Muscle of arm (tissue), 12 donors: ENCODE results near the gene TPM1. TPM values are rescaled to one million over a fixed set of nuclear protein-coding genes. Genes with fewer than 3 reads are reported as not detected.

Experiments
- DNase-seq: peaks from one replicate; pipeline ENCODE4 v3.0.0-alpha.2; 2013
- polyA plus RNA-seq, 12 donors: library from polyadenylated mRNA; unstranded; fragments of 120-200 nt; gene quantifications; one replicate each; pipeline ENCODE4 v1.2.1, GENCODE V29; 2013; ENCODE audit not compliant: insufficient read length in 12 of 12

The TPM1 gene
- polyA plus RNA-seq, 12 donors: 1,610 to 7,782 (median 4,394) TPM

DNA sequence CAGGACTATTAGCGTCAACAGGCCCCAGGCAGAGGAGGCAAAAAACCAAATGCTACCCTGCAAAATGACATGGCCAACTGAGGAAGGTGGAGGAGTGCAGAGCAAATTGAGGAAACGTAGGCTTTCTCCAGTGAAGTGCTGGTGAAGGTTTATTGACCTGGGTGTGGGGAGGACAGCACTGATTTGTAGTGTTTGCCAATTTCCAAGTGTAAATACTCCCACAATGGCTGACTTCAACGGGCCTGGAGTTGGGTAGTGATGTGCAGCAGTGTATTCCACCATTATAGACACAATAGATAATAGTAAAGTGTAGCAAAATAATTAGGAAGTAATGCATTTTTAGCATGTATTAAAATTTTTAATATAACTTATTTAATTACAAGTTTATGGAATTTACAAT, 32.2 kb upstream of the TPM1 start:
- DNase-seq: no peak

DNA sequence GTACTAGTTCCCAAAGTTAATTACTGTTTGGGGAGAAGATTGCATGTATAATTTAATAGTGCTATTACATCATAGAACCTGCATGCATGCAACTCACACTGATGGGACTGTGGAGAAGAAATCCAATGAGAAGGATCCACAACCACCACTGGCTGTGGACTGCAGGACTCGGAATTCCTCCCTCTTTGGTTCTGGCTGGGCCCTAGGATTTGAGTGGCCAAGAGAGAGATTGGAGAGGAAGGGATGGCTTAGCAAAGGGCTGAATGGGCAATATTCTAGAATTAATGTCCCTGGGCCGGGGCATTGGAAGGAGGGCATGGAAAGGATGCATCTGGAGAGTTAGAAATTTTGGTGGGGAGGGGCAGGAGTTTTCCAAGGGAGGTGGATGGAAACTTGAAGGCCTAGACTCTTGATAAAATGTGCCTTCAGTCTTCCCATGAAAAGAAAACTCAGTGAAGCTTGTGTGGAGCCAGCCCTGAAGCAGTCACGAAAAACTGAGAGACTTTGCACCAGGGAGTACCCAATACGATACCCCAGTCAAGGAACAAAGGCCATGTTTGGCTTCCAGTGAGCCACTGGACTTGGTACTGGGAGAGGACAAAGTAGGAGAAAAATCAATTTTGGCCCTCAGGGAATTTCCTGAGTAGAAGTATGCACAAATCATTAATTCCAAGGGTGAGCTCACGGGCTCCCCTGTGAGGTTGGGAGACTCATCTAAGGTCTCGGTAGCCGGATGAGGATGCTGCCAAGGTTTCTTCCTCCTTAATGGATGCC, 31.4 kb upstream of the TPM1 start:
- DNase-seq: no peak

DNA sequence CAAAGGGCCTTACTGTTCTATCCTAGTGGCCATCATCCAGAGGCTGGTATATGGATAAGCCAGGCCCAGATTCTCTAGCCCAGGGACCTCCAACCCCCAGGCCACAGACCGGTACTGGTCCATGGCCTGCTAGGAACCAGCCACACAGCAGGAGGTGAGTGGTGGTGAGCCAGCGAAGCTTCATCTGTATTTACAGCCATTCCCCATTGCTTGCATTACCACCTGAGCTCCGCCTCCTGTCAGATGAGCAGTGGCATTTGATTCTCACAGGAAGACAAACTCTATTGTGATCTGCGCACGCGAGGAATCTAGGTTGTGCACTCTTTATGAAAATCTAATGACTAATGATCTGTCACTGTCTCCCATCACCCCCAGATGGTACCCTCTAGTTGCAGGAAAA, 30.1 kb upstream of the TPM1 start:
- DNase-seq: no peak

DNA sequence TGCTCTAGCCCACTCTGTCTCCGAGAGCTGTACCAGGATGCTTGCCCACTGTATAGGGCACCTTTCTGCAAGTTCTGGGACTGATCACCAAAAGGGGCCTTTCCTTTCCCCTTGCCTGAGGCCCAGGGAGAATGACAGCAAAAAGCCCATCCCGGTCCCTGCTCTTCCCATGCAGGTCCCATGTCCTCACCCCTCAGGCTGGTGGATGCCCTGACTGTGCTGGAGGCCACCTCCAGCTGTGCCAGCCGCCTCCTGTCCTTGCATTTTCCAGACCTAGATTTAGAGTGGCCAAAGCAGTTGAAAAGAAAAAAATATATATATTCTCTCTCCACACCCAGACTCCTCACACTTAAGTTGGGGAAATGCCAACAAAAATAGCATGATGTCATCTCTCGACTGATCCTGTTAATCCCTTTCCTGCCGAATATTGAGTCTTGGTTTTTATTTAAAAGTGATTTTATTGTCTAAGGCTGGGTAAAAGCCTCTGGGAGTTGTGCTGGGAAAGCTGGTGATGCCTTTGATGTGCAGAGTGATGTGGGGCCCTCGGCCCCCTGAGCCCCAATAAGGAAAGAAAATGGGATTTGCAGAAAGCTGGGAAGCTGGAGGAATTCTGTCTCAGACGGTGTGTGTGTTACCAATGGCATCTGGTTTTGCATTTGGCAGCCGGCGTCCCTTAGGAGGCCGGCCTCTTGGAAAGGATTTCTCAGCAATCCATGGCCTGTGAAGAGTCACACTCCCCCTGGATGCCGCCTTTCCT, 29.3 kb upstream of the TPM1 start:
- DNase-seq: peak; percentile 59

DNA sequence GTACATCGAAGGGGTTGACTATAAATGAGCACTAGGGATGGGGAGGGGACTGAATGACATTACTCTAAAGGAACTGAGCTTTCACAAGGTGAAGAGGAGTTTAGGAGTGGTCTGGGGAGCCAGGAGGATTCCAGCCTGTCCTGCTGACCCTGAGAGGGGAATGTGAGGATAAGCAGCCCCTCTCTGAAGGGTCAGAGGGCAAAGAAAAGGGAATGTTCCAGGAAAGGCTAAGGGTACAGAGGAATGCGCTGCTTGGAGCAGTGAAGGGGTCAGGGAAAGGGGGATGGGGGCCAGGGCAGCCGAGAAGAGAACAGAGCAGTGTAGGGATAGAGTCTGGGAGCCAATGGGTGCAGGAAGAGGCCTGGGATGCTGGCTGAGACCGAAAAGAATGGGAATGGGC, 28.0 kb upstream of the TPM1 start:
- DNase-seq: no peak

DNA sequence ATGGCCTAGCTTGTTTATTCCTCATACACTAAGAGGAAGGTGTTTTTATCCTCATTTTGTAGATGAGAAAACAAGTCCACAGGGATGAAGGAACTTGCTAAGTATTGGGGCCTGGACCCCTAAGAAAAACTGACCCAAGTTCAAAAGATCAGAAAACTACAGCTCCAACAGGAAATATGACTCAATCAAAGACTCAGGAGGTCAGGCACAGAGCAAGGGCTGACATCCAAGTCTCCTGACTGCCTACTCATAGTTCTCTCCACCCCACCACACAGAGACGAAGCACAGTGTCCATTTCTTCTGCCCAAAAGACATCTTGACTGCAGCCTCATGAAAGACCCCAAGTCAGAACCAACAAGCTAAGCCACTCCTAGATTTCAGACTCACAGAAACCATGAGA, 26.9 kb upstream of the TPM1 start:
- no peak for DNase-seq

DNA sequence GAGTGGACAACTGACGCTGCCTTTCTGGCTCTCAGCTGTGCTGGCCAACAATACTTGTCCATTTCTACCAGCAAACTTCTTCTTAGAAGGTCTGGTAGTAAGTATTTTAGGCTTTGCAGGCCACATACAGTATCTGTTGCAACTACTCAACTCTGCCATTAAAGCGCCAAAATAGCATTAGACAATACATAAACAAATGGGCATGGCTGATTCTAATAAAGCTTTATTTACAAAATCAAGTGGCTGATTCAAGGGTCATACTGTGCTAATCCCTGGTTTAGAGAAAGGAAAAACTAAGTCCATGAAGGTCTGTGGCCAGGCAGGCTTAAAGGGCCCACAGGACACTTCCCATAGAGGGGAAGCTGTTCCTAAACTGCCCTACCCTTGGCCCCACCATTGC, 26.3 kb upstream of the TPM1 start:
- DNase-seq: no peak

DNA sequence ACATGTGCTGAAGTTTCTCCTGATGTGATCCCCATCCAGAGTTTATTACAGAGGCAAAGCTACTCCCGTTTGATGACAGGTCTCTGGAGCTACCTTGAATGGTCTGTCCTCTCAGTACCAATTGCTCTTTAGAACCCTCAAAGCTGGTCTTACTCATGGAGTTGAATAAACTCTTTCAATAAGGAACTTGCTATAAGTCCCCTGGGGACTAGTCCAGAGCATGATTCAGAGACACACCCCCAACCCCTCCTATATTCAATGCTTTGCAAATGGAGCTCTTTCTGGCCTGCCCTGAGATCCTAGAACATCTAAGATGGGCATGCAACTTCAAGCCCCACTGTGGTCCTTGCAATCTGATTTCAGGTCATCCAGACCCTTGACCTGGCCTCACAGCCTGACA, 23.9 kb upstream of the TPM1 start:
- DNase-seq: no peak

DNA sequence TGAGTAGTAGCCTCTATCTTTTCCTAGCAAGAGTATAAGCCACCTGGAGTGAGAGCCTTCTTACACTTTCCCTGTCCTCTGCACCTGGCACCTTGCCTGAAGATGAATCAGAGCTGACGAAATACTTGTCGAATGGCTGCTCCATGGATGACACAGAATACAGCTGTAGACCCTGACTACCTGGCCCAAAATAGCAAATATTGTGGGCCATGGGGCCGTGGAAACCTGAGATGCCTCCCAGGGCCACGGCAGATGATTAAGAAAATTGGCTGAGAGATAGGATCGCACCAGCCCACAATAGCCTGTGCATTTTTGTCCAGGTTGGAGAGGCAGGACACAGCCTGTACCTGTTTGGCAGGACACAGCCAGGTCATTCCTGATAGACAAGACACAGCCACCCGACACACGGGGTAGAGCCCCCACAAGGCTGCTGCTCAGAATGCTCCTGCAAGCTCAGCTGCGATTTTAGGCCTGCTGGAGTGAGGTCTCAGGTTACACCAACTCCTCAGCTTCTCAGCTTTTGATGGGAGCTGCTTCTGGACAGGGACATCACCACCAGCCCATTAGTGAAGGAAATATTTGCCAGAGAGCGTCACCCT, 22.9 kb upstream of the TPM1 start:
- no peak for DNase-seq

DNA sequence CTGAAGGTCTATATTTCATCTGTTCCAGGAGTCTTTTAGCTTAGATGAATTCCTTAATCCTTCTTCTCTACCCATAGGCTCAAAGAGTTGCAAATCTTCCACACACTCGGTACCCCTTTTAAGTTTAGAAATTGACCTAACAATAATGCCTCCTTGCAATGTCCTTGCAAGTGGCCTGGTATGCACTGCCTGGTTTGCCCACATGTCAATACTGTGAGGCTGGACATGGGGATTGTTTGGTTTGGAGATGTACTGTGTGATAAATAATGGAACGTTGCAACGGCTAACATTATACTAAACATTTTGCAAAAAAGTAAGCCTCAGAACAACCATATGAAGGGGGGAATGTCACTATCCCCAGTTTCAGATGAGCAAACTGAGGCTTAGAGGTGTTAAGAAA, 22.4 kb upstream of the TPM1 start:
- no peak for DNase-seq

DNA sequence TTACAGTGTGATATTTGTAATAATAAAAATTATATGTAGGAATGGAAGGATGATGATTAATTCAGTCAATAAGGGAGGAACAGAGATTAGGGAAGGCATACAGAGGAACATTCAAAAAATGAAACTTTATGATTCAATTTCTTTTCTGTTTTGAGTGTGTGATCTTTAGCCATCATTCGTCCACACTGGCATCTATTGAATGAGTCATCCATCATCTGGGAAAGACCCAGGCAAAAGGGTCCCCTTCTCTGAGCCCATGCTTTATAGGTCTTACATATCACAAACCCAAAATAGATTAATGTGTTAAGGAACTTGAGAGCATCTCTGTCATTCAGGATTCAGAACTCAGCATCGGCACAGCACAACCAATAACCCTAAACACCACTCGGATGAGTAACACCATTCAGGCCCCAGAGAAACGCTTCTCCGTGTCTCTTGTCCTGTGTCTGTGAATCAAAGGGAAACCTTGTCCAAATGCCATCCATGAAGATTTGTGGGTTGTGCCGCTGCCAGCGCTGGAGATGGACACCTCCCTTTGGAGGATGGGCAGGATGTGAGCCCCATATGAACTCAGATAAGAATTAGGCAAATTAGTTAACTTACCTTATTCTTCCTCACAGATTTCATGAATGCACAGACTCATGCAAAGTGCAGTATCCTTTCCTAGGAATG, 21.7 kb upstream of the TPM1 start:
- no peak for DNase-seq

DNA sequence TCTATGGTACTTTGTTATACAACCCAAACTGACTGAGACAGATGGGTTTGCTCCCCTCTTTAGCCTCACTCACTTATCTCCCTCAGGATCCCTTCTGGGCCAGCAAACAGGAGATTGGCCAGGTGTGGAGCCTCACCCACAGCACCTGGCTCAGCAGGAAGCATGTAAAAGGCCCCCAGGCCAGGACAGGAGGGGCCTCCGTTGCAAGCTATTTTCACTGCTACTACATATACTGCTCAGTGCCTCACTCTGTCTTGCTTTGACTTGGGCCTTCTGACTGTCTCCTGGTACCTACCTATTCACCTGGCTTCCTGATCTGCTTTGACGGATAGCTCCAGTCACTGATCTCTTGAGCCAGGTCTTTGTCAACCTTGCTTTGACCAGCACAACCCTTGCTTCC, 20.4 kb upstream of the TPM1 start:
- no peak for DNase-seq

DNA sequence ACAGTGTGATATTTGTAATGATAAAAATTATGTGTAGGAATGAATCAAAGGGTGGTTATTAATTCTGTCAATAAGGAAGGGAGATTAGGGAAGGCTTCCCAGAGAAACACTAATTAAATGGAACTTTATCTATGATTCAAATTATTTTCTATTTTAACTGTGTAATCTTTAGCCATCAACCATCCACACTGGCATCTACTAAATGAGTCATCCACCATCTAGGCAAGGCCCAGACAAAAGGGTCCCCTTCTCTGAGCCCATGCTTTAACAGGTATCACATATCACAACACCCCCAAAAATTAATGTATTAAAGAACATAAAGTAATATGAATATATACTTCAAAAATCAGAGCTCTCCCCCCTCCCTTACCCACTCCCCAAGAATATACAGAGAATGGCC, 19.9 kb upstream of the TPM1 start:
- no peak for DNase-seq

DNA sequence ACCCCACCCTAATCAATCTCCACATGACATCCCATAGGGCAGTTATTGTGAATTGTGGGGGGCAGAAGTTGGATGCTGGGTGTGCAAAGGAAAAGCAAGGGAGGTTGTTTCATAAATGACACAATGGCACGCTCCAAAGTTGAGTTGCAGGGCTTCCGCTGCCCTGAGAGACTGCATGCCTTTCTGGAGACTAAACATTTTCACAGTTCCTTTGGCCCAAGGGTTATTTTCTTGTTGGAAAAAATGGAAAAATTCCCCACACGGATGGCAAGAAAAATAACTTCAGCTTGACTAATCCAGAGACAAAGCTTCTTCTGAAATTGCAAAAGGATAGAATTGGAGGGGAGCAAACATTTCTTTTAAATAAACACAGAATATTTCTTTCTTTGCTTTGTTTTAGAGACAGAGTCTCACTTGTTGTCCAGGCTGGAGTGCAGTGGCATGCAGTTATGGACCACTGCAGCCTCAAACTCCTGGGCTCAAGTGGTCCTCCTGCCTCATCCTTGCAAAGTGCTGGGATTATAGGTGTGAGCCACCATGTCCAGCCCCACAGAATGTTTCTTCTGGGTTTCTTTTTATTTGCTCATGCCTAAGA, 19.1 kb upstream of the TPM1 start:
- no peak for DNase-seq

DNA sequence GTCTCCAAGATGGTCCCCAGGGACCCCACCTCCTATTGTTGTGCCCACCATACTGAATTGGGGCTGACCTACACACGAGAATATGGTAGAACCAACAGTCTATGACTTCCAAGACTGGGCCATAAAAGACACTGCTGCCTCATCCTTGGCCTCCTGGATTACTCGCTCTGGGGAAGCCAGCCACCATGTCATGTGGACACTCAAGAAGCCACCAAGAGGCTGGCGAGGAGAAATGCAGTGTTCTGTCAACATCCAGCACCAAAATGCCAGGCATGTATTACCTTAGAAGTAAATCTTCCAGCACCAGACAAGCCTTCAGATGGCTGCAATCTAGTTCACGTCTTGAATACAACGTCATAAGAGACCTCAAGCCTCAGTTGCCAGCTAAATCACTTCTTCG, 17.1 kb upstream of the TPM1 start:
- DNase-seq: no peak

DNA sequence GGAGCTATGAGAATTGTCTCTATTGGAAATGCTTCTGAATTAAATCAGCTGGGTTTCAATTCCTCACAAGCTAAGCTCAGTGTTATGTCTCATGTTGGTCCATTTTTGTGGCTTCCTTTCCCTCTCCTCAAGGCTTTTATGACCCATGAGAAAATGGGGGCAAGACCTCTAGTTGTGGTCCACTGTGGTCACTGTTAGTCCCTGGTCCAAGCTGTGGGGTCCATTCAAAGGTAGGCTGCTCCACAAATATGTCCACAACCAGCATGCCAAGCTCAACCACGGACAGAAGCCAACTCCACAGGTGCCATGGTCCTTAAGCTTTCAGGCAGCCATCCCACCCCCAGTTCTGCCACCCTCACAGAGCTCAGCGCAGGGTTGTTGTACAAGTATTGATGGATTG, 14.9 kb upstream of the TPM1 start:
- DNase-seq: no peak

DNA sequence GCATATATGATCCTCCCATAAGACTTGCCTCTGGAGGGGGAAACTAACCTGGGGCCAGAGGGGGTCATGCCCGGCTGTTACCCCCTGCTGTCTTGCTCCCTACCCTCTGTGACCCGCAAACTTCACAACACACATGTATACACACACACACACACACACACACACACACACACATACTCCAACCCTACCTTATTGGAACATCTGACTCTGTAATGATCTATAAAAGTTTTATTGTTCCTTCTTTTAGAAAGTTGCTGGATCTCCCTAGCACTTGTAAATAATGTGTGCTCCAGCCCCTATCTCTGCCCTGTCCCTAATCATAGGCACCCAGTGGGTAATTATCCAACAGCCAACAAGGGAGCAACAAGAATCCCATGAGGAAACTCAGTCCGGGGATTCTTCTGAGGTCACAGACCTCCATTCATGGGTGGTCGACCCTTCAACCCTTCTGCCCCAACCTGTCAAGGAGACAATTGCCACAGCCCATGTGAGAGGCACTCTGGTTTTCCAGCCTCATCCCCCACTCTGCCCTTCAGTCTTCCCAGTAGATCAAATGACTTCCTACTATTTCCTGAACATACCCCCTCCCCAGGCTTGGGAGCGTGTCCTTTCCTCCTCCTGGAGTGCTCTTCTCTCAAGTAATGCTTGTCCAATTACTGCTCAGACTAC, 14.0 kb upstream of the TPM1 start:
- DNase-seq: no peak

DNA sequence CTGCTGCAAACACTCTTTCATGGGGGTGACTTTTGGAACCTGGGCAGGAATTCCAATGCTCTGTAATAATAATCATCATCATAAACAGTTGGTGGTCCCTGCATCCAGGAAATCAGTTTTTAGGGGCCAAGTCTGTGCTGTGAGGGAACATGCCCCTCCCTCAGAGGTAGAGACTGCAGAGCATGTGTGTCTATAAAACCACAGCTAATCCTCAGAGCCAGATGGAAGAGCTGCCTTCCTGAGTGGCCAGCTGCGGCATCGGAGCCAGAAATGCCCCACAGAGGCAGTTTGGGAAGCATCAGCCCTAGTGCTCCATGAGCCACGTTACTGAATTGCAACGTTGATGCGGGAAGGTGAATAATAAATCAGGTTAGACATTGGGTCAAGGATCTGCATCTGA, 12.9 kb upstream of the TPM1 start:
- DNase-seq: no peak

DNA sequence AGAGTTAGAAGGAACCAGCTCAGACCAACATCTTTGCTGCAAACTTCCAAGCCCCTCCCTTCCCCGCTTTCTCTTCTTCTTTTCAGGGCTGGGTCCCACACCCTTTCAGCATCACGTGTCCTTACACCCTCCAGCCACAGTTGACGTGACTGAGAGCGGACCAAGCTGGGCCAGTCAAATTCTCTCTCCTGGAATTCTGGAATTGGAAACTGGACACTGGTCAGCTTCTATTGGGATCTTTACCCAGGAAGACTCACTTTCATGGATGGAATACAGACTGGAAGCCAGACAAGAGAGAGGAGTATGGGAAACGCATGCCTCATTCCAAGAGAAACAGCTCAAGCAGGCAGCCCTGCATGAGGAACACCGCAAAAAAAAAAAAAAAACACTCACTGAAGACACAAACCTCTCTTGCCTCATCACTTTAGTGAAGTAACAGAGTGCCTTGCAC, 12.4 kb upstream of the TPM1 start:
- DNase-seq: peak; percentile 57

DNA sequence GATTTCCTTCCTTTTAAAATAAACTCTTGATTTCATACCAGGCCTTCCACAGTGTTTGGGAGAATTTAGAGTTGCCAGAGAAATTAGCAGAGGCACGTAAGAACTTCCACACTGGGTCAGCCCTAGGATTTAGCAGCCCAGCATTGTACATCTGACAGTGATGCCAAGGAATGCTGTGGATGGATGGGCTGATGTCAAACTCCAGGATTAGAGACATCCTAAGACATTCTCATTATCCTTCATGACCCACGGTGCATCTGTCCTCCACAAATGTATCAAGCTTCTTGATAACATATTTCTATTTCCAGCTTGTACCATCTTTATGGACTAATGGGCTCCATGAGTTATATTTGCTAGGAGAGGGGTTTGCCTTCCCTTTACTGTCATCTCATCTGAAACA, 8.0 kb upstream of the TPM1 start:
- no peak for DNase-seq

DNA sequence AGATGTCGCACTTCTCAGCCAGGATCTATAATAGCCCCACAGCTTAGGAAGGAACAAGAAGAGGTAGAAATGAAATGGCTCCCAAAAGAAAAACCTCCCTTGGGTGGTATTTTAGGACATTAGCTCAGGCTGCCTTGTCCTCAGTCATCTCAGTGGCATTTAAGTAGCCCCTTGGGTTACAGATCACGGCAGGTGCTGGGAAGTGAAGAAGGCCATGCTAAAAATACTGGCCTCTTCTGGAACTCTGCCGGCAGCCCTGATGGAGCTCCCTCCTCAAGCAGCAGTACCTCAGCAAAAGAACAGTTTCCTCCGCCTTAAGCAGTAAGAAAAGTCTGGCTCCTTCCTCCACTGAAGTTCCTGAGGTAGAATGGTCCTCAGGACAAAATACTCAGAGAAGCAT, 7.3 kb upstream of the TPM1 start:
- no peak for DNase-seq

DNA sequence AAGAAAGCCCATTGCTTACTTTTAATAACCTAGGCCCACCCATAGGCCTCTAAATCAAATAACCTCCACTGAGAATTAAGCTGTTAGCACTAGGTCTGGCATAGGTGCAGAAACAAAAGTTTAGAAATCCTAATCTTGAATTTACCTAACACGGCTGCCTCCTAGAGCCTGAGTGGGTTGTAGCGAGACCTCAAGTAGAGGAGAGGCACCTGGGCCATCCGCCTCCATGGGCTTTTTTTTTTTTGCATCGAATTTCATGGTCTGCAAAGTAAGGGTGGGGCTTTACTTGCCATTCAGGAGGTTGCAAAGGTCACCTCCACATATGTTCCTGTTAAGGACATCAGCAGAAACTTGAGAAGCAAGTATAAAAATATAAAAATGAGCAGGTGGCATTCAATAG, 6.6 kb upstream of the TPM1 start:
- DNase-seq: no peak
